Activated B cell treated with CpG ODN at 0.5 μM for 24 hours (primary cell): ENCODE data around the gene CDC42EP4. TPM values are rescaled to one million over a fixed set of nuclear protein-coding genes. Genes with fewer than 3 reads are reported as not detected.

Experiments
- ATAC-seq: fragments of 200-7000 bp; cut with Tn5 transposase; one replicate; pipeline ENCODE4 v1.10.0; 2021; ENCODE audit warnings: low read depth, mild to moderate bottlenecking, moderate library complexity
- CTCF ChIA-PET: fragments of 350-600 bp; sonication (Branson Sonifier 250); formaldehyde crosslinking; loops from one replicate; lab custom pipeline; 2021; ENCODE audit warnings: antibody characterized with exemption; lab: Charles Lee
- POLR2A ChIA-PET: fragments of 350-600 bp; sonication (Branson Sonifier 250); formaldehyde crosslinking; loops from one replicate; lab custom pipeline; 2021; ENCODE audit warnings: antibody characterized with exemption; lab: Charles Lee
- DNase-seq: peaks from one replicate; pipeline ENCODE4 v3.0.0; 2022
- H3K27ac Mint-ChIP-seq: one replicate; pipeline ENCODE4 v1.8.0; 2020; ENCODE audit warnings: mixed read lengths
- H3K27me3 Mint-ChIP-seq: one replicate; pipeline ENCODE4 v1.8.0; 2021; ENCODE audit warnings: mixed read lengths
- H3K36me3 Mint-ChIP-seq: one replicate; pipeline ENCODE4 v1.8.0; 2021; ENCODE audit warnings: low read depth, mixed read lengths
- H3K4me1 Mint-ChIP-seq: one replicate; pipeline ENCODE4 v1.8.0; 2021; ENCODE audit warnings: mixed read lengths
- H3K4me3 Mint-ChIP-seq: one replicate; pipeline ENCODE4 v1.8.0; 2020; ENCODE audit warnings: mild to moderate bottlenecking, mixed read lengths
- H3K9me3 Mint-ChIP-seq: one replicate; pipeline ENCODE4 v1.8.0; 2020; ENCODE audit warnings: mixed read lengths
- CTCF ChIP-seq: fragments of 200-600 bp; IDR thresholded peaks from one replicate; pipeline ENCODE4 v1.8.0; 2022; ENCODE audit warnings: antibody characterized with exemption, mild to moderate bottlenecking
- intact Hi-C: fragments of 100-400 bp; cut with micrococcal nuclease; formaldehyde crosslinking; loops from one replicate; pipeline ENCODE4 v1.15.1; 2024
- total RNA-seq: library from RNA; stranded (reverse); gene quantifications from 2 replicates; pipeline ENCODE4 v1.2.3, GENCODE V29; 2022

CDC42EP4 gene
- total RNA-seq, 1 donor from 2014 or later, result 0.95 TPM

GRCh38 chr17:73348829-73349095, 37.0 kb upstream of the CDC42EP4 start:
- no peak for TF ChIP-seq CTCF
- Mint-ChIP-seq H3K9me3 (no peaks in the 10 kb centered on the region), H3K27ac (no peak overlapping the region), H3K27me3 (no peaks in the 10 kb centered on the region), H3K36me3 (peaks cover 22% of the 10 kb centered on the region), H3K4me1 (no peaks in the 10 kb centered on the region), H3K4me3 (no peak overlapping the region)
- no peak for ATAC-seq
- ChIA-PET POLR2A (no interaction called here), CTCF (no interaction called here)
- no peak for DNase-seq
- intact Hi-C loops, result no loop called here

- Mint-ChIP-seq H3K27me3 (no peaks in the 10 kb centered on the region), H3K9me3 (no peaks in the 10 kb centered on the region), H3K36me3 (peaks cover 22% of the 10 kb centered on the region), H3K27ac (no peak overlapping the region), H3K4me3 (no peak overlapping the region), H3K4me1 (no peaks in the 10 kb centered on the region)
- ChIA-PET CTCF (no interaction called here), POLR2A (no interaction called here)
- no peak for DNase-seq
- ATAC-seq, result no peak
- intact Hi-C loops, result no loop called here
- TF ChIP-seq CTCF, result no peak
Measured at GRCh38 chr17:73348018-73348828, 36.4 kb upstream of the CDC42EP4 start.

GRCh38 chr17:73347351-73347750, 35.5 kb upstream of the CDC42EP4 start:
- Mint-ChIP-seq H3K36me3 (peaks cover 22% of the 10 kb centered on the region), H3K4me3 (no peak overlapping the region), H3K4me1 (no peaks in the 10 kb centered on the region), H3K27ac (no peak overlapping the region), H3K9me3 (no peaks in the 10 kb centered on the region), H3K27me3 (no peaks in the 10 kb centered on the region)
- DNase-seq, result no peak
- no peak for TF ChIP-seq CTCF
- intact Hi-C loops, result no loop called here
- ChIA-PET POLR2A (no interaction called here), CTCF (no interaction called here)
- no peak for ATAC-seq

- DNase-seq (no peak), ATAC-seq (no peak)
- Mint-ChIP-seq H3K27ac (no peak overlapping the region), H3K4me1 (no peaks in the 10 kb centered on the region), H3K36me3 (peaks cover 17% of the 10 kb centered on the region), H3K27me3 (no peaks in the 10 kb centered on the region), H3K9me3 (no peaks in the 10 kb centered on the region), H3K4me3 (no peak overlapping the region)
- ChIA-PET POLR2A (no interaction called here), CTCF (no interaction called here)
- intact Hi-C loops, result no loop called here
- no peak for TF ChIP-seq CTCF
Measured at GRCh38 chr17:73346501-73347162, 34.8 kb upstream of the CDC42EP4 start.

- no peak overlapping the region for H3K27ac Mint-ChIP-seq
- TF ChIP-seq CTCF, result no peak
- H3K36me3 Mint-ChIP-seq, result peaks cover 6% of the 10 kb centered on the region
- no peak overlapping the region for H3K4me3 Mint-ChIP-seq
- DNase-seq (no peak), ATAC-seq (no peak)
- POLR2A ChIA-PET, result no interaction called here
- no peaks in the 10 kb centered on the region for H3K9me3 Mint-ChIP-seq
- H3K27me3 Mint-ChIP-seq, result no peaks in the 10 kb centered on the region
- H3K4me1 Mint-ChIP-seq, result no peaks in the 10 kb centered on the region
- CTCF ChIA-PET, result no interaction called here
- intact Hi-C loops, result no loop called here
Measured at GRCh38 chr17:73343739-73344454, 32.1 kb upstream of the CDC42EP4 start.
